GM18517 (cell line): ENCODE measurements around the gene MGMT.

ENCODE experiments used
- ATAC-seq: cut with Tn5 transposase; IDR thresholded peaks from one replicate; pipeline ENCODE4 v1.9.1; 2021; ENCODE audit warnings: mild to moderate bottlenecking, moderate library complexity; ENCODE audit not compliant: unreplicated experiment

MGMT gene

DNA sequence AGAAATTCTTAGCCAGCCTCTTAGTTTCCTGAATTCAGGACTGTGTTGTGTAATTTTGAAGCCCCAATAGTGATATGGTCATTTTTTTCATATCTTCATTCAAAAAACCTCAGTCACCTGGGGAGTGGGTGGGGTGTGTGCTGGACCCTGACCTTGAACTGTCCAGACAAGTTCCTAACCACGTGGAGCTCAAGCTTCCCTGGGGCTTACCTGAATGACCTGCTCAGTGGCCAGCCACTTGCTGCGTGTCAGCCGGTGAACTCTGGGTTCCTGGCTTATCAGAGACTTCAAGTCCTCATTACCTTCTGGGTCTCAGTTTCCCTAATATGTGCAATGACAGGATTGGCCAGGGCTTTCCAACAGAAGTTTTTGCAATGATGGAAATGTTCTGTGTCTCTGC is 27.1 kb downstream of the MGMT start:
- no peak for ATAC-seq

DNA sequence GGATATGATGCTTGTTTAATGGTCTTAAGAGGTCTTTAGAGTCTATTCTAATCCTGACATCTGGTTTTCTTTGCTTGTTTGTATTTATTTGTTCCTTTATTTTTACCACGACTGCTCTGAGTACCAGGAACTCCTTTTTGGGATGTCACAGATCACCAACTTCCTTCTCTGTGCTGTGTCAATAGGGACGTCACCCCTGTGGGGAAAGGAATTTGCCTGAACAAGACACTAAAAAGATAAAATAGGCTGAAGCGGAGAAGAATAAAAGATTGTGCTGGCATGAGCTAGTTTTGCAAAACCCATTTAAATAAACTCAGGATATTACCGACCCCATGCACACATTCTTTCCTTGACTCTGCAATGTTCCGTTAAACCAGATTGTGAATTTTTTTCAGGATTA is 27.7 kb downstream of the MGMT start:
- no peak for ATAC-seq

DNA sequence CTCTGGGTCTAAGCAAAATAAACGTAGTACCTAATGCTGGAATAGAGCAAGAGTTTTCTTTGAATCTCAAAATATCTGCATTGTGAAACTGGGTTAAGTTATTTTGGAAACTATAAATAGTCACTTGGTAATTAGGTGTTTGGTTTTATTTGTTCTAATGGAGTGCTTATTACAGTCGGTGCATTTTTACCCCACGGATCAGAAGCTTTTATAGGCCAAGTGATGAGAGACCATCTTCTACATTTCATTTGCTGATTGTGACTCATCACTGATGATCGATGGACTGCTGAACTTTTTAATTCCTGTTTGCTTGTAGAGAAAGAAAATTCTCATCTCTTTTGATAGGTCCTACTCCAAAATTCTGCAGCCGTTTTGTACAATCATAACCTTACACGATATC is 28.2 kb downstream of the MGMT start:
- ATAC-seq = no peak

DNA sequence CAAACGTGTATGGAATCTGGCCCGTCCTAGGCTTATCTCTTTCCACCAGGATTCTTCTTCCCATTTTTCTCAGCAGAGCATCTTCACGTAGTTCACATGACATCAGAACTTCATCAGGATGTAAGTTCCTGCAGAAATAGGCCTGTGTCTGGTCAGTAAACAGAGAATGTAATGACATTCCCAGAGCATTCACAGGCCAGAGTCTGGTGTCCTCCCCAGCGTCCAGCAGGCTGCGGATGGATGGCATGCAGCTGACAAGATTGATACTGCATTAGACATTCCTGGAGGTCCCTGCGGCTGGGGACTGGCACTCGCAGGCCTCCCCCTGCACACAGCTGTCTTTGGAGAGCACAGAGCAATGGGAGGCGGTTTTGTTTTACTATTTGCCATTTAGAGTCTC is 28.7 kb downstream of the MGMT start:
- ATAC-seq = no peak

DNA sequence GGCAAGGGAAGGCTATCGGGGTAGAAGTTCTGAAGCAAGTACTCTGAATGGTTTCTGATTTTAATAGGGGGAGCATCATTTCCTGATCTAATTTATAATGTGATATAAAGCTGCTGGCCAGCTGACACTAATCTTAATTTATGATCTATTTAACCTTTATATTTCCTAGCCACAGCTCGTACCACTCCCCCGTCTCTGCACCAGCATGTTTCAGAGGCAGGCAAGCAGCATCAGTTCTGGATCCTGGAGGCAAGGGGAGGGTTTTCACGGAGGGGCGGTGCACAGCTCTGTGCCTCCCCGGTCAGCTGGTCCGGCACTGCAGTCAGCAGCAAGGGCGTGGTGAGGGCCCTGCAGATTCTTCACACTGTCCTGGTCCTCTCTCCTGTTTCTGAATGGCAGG is 30.0 kb downstream of the MGMT start:
- no peak for ATAC-seq

DNA sequence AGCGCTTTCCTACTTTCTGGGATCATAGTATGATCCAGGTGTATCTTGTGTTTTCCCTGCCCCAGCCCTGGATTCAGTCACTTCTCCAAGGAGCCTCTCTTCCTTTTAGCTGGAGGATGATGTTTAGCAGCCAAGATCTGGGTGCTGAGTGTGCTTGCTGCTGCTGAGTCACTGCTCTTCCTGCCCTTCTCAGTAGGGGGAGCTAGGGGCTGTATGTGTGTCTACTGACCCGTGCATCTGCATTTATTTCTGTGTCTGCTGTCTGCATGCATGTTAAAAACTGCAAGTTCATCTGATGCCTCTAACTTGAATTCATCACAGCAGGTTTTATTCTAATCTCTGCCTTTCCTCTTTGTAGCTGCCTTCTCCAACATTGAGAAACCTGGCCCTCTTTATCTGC is 31.6 kb downstream of the MGMT start:
- ATAC-seq = no peak

DNA sequence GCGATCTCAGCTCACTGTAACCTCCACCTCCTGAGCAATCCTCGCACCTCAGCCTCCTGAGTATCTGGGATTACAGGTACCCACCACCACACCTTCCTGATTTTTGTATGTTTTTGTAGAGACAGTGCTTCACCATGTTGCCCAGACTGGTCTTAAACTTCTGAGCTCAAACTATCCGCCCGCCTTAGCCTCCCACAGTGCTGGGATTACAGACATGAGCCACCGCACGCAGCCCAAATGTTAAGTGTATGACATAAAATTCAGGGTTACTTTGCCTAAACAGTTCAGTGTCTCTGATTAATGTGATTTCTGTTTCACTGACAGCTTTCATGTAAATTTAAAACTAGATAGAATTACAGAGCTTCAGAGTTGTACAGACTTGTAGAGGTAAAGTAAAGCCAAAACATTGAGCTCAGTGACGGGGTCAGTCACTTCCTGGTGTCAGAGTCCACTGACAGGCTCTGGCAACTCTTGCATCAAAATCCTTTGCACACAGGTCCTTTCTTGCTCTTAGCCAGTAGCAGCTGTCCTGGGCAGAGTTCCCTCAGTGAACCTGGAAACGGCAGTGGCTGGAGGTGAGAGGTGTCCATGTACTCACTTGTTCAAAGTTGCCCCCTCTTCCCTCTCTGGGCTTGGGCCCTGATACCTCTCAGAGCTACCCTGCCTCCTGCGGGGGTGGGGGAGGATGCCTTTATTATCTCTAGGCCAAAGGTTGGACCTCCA is 33.7 kb downstream of the MGMT start:
- no peak for ATAC-seq

DNA sequence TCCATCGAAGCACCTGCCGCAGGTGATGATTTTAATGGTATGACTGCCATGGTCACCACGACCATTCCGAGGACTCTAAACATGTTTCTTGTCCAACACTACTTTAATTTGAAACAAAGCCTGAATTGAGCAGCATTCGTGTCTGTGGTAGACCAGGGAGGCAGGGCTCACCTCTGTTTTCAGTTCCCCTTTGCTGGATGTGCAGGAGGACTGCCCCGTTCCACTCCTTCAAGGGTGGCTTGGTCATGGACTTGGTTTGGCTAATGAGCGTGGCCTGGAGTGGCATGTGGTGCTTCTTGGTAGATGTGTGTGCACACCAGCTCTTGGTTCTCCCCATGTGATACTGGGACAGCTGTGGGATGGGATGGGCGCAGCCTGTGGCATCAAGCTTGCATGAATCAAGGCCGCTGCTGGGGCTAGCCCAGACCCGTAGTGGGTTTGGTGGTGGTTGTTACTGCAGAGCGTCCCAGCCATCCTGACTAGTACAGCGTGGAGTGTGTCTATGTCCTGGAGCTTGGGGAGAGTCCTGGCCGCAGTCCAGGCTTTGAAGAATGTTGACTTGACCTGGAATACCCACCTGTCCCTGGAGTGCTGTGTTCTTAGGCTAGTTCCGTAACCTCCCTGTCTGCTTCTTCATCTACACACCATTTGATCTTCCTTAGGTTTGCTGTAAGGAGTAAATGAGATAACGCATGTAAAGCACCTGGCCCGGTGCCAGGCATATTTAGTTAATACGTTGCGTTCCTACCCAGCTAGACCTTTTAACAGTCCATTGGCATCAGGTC is 34.8 kb downstream of the MGMT start:
- peak; percentile 89 for ATAC-seq

DNA sequence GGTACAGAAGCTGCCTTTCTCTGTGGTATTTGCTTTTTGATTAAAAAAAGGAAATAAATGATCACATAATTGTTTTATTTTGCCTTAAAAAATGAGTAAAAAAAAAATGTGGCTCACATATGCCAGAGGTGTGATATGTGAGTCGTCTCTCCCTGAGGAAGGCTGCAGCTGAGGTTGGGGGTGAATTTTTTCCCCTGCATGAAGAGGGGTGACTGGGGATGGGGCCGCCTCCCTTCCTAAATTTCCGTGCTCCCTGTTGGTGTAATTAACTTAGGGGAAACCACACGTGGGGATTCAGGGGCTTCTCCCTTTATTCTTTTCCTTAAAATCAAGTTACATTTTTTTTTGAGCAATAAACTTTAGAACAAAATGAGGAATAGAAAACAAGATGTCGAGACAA is 35.4 kb downstream of the MGMT start:
- no peak for ATAC-seq

DNA sequence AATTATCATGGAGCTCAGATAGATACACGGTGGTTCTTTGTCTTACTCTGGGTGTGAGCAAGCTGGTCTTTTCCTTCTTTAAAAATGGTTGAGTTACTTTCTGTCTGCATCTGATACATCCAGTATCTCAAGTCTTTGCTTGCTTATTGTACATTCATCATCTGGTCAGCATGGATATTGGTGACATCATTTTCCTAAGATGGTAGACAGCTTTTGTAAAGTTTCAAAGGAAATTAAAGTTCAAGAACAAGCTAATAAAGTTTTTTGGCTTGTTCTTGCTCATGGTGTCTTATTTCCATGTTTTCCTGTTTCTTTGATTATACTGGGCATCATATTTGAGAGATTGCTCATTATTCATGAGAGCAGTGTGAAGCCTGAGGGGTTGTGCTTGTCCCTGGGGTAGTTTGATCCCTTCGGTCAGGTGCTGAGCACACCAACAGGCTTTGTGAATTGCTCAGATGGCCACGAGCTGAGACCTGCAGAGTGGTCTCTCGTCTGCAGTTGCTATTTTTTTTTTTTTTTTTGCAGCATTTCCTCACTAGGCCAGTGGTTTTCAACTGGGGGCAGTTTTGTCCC is 38.5 kb downstream of the MGMT start:
- no peak for ATAC-seq

DNA sequence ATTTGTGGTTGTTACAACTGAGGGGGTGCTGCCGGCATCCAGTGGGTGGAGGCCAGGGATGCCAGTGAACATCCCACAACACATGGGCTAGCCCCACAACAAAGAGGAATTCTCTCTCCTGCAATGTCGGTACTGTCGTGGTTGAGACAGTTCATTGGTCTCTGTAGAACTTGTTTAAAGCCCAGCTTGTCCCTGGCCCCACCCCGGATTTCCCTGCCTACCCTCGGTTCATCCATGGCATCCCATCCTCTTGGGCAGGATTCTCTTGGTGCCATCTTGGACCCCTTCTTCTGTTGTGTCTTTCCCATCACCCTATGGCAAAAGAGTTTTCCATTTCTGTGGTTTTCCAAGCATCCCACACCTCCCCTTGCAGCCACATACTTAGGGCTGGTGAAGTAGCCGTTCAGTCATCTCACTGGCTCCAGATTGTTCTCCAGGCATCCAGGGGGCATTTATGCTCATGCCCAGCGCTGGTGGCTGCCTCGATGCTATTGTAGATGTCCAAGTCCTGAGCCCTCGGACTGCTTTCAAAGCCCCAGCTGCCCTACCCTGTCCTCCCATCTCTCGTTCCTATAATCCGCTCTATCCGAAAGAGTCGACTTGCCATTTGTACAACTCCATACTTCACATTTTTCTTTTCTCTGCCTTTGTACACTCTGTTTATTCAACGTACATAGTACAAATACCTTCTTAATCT is 39.2 kb downstream of the MGMT start:
- no peak for ATAC-seq

DNA sequence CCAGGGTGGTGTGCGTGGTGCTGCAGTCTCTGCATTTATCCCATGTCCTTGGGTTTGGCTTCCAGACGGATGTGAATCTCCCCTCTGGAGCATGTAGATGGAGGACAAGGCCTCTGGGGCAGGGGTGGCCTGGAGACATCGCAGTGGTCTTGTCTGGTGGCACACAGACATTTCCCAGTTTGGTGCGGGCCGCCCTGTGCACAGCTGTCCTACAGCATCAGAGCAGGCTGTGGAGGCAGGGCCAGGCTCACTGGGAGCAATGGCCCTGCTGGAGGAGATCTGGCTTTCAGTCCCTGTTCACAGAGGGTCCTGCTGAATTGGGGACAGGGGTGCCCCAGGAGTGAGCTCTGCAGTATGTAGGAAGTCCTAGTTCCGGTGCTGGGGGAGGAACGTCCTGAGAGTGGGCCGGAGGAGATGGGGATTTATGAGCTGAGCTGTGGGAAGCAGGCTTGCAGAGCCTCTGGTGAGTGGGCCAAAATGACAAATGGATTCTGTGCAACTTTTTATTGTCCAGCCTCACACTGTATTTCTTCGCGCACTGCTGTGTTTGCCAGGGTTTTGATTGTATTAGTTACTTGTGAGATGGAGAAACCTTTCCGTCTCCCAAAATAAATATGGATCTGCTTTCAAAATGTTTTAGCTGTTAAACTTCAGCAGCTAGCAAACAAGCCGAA is 40.3 kb downstream of the MGMT start:
- no peak for ATAC-seq

DNA sequence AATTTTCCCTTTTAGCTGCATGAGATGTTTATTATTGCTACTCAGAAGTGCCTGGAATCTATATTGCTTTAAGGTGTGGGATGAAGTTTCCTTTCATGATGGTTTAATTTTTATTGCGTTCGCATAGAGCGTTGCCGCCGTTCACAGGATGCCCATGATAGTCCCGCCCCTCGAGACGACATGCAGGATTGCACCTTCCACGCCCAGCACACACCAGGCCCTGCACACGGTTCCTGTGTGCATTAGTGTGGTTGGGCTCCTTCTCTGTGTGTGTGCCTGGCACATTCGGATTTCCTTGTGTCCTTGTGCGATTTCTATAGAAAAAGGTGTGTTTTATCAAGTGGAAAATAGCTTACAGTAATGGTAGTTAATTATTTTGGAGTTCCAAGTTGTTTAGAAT is 42.1 kb downstream of the MGMT start:
- ATAC-seq = no peak

DNA sequence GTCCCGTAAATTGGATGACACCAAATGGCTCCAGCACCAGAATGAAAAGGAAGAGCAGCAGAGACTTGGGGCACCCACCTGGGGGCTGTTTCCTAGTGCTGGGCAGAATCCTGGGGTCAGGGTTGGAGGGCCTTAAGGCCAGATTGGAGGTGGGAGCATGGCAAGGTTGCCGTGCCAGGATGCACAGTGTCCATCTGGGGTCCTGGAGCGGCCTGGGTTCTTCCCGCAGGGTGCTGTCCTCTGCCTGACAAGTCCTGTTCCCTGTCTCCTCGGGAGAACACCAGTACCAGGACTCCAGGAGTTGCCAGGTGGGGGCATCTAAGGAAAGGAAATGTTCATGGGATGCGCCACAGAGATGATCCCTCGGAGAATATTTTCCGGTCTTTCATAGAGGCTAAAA is 42.8 kb downstream of the MGMT start:
- ATAC-seq = no peak

DNA sequence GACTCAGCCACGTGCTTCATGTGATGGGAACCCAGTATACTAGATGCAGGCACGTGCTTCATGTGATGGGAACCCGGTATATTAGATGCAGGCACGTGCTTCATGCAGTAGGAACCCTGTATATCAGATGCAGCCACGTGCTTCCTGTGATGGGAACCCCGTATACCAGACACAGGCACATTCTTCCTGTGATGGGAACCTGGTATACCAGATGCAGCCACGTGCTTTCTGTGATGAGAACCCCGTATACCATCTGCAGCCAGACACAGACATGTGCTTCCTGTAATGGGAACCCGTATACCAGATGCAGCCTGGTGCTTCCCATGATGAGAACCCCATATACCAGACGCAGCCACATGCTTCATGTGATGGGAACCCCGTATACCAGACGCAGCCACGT is 44.0 kb downstream of the MGMT start:
- ATAC-seq = no peak

DNA sequence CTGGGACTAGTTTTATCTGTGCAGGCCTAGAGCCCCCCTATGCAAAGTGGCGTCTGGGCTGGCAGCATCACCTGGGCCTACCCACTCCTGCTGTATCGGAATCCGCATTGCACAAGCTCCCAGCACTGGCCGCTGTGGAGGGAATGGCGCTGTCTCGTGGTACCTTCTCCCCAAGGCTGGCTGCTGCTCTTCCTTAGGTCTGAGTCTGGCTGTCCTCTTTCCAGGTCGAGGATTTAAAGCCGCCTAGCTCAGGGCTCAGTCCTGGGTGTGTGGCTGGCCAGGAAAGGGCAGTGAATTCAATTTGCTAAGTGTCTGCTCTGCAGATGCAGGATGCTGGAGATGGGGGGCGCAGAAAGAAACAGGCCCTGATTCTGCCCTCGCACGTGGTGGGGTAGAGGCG is 44.7 kb downstream of the MGMT start:
- ATAC-seq = no peak

DNA sequence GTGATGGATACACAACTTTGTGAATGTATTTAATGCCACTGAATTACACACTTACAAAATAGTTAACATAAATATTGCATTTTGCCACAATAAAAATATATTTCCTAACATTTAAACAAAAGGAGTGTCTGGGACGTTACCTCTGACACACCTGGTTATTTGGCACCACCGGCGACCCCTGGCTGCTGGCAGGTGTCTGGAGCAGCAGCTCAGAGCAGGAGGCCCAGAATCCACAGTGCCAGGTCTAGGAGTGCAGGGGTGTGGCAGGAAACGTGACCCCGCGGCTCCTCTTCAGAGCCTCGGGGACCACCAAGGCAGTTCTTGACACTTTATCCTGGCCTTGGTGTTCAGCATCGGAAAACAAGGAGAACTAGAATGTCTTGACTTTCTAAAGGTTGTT is 46.3 kb downstream of the MGMT start:
- no peak for ATAC-seq

DNA sequence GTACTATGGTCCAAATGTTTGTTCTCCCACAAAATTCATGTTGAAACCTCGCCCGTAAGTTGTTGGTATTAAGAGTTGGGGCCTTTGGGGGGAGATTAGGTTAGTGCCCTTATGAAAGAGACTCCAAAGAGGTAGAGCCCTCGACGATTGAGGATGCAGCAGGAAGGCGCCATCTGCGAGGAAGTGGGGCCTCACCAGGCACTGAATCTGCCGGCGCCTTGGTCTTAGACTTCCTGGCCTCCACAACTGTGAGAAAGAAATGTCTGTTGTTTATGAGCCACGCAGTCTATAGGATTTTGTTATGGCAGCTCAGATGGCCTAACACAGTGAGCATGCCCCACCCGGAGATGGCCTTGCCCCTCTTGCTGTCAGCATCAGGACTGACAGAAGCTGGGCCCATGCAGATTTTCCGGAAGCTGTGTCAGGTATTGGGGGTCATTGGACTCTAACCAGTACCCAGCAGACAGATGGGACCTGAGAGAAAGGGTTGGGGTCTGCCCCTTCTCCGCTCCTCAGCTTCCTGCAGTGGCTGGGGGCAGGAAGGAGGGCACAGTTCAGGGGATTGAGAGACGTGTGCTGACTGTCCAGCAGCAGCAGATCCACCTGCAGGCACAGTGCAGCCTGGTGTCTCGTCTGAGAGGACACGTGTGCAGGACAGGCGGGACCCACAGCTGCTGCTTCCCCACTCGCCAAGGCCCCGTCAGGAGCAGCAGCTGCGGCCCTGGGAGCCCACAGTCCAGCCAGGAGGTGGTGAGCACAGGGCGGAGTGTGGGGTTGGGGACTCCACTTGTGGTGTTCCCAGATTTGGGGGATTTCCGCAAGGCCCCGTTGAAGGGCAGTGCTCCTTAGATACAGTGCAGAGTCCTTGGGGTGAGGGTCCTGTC is 47.8 kb downstream of the MGMT start:
- no peak for ATAC-seq

DNA sequence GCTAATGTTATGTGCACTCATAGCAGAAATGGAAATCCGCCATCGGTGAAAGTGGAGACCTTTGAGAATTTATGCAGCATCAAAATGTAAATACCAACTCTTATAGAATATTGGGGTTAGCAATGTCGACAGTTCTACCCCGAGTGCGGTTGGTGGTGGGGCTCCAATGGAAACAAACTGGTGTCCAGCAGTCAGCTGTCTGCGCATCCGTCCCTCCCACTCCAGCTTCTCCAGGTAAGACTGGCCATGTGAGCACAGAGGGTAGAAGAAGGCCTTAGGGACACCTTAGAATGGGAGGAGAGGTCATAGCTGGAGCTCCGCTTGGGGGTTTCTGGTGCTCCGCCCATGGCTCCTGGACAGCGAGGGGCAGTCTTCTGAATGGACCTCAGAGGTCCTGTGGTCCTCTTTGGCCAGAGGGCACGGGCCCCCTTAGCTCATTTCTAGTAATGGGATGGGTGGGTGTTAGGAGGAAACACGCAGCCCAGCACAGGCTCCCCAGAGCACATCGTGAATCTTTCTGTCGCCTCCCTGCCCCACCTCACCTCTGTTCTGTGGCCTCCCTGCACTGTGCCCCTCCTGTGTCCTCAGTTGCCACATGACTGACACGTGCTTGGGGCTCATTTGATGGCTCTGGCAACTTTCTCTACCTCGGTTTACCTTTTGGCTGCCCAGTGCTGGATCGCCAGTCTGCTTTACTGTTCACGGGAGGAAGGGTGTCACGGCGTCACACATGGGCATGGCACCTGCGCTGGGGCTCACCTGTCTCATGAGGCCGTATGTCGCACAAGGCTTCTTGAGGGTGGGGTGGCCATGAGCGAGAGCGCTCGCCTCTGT is 50.0 kb downstream of the MGMT start:
- ATAC-seq = no peak
